ENCODE results near the gene BBS4.

Gene BBS4

GRCh38 chr15:72786242-72786641, 100.2 kb downstream of the BBS4 start:
- H3K27ac ChIP-seq = no peak overlapping the region
- no peak for DNase-seq
- no peak overlapping the region for H3K4me3 ChIP-seq (ENCODE audit: low read depth, low read length)
- TF ChIP-seq CTCF (IDR thresholded peaks at IDR 0.05; ENCODE audit: low read depth, low read length, missing control alignments) = no peak
- H3K36me3 ChIP-seq (replicated peaks) = no peaks in the 10 kb centered on the region
- no peaks in the 10 kb centered on the region for H3K27me3 ChIP-seq (replicated peaks)
- in situ Hi-C loops (cut with HindIII; ENCODE audit: low pct_ligation_motif_present, low sequenced_read_pairs) = no loop called here

DNA sequence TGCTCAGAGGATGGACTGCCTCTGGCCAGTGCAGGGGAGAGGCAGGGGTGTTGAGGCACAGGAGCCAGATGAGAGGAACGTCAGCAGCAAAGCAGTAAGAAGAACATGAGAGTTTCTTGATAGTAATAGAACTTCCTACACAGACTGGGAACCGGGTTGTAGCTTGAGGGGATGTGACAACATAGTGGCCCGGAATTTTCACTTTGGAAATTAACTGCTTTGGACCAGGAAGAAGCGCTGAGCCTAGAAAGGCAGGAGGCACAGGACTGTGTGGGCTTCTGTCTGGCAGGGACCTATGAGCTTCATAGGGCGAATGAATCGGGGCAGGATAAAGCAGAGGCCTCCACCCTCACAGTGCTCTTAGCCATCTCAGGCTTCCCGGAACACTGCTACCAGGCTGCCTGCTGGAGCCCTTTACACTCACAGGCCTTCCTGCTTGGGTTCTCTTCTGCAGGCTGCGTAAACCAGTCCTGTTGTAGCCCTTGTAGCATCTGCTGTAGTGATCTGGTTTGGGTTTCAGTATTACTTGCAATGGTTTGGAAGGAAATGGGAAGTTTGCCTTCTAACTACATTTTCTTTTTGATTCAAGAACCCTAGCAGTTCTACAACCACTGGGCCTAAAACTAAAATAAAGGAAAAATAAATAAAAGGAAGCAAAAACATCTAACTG, 100.8 kb downstream of the BBS4 start:
- no peak for DNase-seq
- in situ Hi-C loops (cut with HindIII; ENCODE audit: low pct_ligation_motif_present, low sequenced_read_pairs) = no loop called here
- no peak overlapping the region for H3K27ac ChIP-seq
- no peak overlapping the region for H3K4me3 ChIP-seq (ENCODE audit: low read depth, low read length)
- TF ChIP-seq CTCF (IDR thresholded peaks at IDR 0.05; ENCODE audit: low read depth, low read length, missing control alignments) = no peak
- no peaks in the 10 kb centered on the region for H3K36me3 ChIP-seq (replicated peaks)
- no peaks in the 10 kb centered on the region for H3K27me3 ChIP-seq (replicated peaks)

DNA sequence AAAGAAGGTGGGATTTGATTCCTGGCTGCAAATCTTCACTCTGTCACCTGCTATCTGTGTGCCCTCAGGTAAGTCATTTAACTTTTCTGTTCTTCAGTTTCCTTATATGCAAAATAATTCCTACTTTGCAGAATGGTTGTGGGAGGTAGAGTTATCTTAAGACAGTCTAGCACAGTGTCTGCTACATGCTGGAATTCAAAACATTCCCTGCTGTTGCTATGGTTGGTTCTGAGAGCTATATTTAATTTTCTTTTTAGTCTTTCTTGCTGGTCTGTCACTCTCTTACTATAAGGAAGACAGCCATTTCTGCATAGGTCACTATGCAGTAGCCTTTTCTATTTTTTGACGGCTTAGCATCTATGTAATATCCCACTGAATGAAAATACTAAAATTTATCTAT, 101.5 kb downstream of the BBS4 start:
- Histone ChIP-seq H3K4me3 (ENCODE audit: low read depth, low read length) (no peak overlapping the region), H3K36me3 (replicated peaks) (no peaks in the 10 kb centered on the region), H3K27me3 (replicated peaks) (no peaks in the 10 kb centered on the region), H3K27ac (no peak overlapping the region)
- DNase-seq = no peak
- in situ Hi-C loops (cut with HindIII; ENCODE audit: low pct_ligation_motif_present, low sequenced_read_pairs) = no loop called here
- TF ChIP-seq CTCF (IDR thresholded peaks at IDR 0.05; ENCODE audit: low read depth, low read length, missing control alignments) = no peak
